Astrocyte (in vitro differentiated cells and primary cell): ENCODE data around the gene ARIH2.

ENCODE experiments used
- CTCF ChIP-seq: IDR thresholded peaks from 2 replicates; pipeline ENCODE4 v1.5.1; 2011; ENCODE audit warnings: low read depth, mild to moderate bottlenecking, inconsistent platforms, low read length, moderate library complexity; ENCODE audit not compliant: insufficient read depth
- EZH2 ChIP-seq: IDR thresholded peaks from 2 replicates; pipeline ENCODE4 v1.6.1; 2012; ENCODE audit warnings: mild to moderate bottlenecking, low read length, inconsistent platforms; ENCODE audit not compliant: insufficient read depth

GRCh38 chr3:48938156-48938555, 19.5 kb downstream of the ARIH2 start:
- TF ChIP-seq EZH2 (no peak), CTCF (no peak)
